ENCODE data around the gene PLLP. TPM values are rescaled to one million over a fixed set of nuclear protein-coding genes. Genes with fewer than 3 reads are reported as not detected.

The PLLP gene
- total RNA-seq, 1 experiment from 2014 or later, result 2.8 TPM

DNA sequence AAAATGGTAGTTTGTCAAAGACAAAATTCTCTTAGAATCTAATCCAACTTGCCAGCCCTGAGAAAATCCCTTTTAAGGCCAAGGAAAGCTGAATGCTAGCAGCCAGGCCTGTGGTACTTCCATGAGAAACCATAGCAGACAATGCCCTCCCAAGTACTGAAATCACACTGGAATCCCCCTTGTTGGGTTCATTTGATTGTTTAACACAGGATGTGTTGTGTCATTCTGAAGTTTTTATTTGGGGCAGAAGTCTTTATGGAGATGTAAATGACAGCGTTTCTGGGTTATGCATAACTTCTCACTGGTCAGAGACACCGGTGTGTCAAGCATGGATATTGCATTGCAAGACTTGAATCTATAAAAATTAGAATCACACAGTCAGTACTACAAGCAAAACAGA is 45.4 kb downstream of the PLLP start:
- no peaks in the 10 kb centered on the region for H4K20me1 ChIP-seq (ENCODE audit: insufficient read depth)
- H3K79me2 ChIP-seq (ENCODE audit: low read depth), result no peaks in the 10 kb centered on the region
- TF ChIP-seq, protein P1, sequence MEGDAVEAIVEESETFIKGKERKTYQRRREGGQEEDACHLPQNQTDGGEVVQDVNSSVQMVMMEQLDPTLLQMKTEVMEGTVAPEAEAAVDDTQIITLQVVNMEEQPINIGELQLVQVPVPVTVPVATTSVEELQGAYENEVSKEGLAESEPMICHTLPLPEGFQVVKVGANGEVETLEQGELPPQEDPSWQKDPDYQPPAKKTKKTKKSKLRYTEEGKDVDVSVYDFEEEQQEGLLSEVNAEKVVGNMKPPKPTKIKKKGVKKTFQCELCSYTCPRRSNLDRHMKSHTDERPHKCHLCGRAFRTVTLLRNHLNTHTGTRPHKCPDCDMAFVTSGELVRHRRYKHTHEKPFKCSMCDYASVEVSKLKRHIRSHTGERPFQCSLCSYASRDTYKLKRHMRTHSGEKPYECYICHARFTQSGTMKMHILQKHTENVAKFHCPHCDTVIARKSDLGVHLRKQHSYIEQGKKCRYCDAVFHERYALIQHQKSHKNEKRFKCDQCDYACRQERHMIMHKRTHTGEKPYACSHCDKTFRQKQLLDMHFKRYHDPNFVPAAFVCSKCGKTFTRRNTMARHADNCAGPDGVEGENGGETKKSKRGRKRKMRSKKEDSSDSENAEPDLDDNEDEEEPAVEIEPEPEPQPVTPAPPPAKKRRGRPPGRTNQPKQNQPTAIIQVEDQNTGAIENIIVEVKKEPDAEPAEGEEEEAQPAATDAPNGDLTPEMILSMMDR (conservative IDR thresholded peaks at IDR 0.05), result no peak
- TF ChIP-seq EZH2 (IDR thresholded peaks at IDR 0.05; ENCODE audit: low read depth), result no peak
- peaks cover 3% of the 10 kb centered on the region for H3K4me1 ChIP-seq (replicated peaks; ENCODE audit: insufficient read depth)
- H2AFZ ChIP-seq, result no peak overlapping the region
- peaks cover 11% of the 10 kb centered on the region; the same call in 1 of the 2 replicates for H3K36me3 ChIP-seq (ENCODE audit: low read depth)
- POLR2A ChIA-PET (ENCODE audit: unreplicated experiment), result no interaction called here
- DNase-seq, result no peak
- CTCF ChIA-PET, result no interaction called here
- H3K4me2 ChIP-seq, result no peak overlapping the region
- no peak overlapping the region for H3K27ac ChIP-seq
- BruUV-seq (replicated peaks), result no TSS peak
- no peaks in the 10 kb centered on the region for H3K9me2 ChIP-seq (ENCODE audit: insufficient read depth)
- no peak overlapping the region for H3K4me3 ChIP-seq
- H3F3A ChIP-seq (ENCODE audit: insufficient read depth, low read depth), result peaks cover 18% of the 10 kb centered on the region
- H3K9me3 ChIP-seq (ENCODE audit: insufficient read depth, low read depth), result no peaks in the 10 kb centered on the region
- no peaks in the 10 kb centered on the region for H3K27me3 ChIP-seq (ENCODE audit: insufficient read depth, low read depth)
- intact Hi-C loops (cut with micrococcal nuclease; ENCODE audit: unreplicated experiment), result no loop called here

DNA sequence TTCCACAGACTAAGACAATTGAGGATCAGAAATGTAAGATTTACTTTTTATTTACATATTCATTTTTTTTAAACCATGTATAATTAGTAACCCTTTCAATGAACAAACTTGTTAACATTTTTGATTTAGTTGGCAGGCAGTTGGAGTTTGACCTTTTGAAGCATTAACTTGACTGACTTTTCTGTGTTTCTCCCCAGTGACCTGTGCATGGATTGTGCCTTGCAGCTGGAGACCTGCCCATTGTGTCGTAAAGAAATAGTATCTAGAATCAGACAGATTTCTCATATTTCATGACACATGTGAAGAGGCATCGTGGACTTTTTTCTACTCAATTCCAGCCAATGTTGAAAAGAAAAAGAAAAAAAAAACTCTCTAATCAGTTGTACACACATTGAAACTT is 45.8 kb downstream of the PLLP start:
- Histone ChIP-seq H3K36me3 (ENCODE audit: low read depth) (peaks cover 11% of the 10 kb centered on the region; the same call in 1 of the 2 replicates), H3K27ac (no peak overlapping the region), H3K4me3 (no peak overlapping the region), H3K27me3 (ENCODE audit: insufficient read depth, low read depth) (no peaks in the 10 kb centered on the region), H2AFZ (no peak overlapping the region), H4K20me1 (ENCODE audit: insufficient read depth) (no peaks in the 10 kb centered on the region), H3K4me2 (no peak overlapping the region), H3F3A (ENCODE audit: insufficient read depth, low read depth) (peaks cover 16% of the 10 kb centered on the region), H3K9me3 (ENCODE audit: insufficient read depth, low read depth) (no peaks in the 10 kb centered on the region), H3K4me1 (replicated peaks; ENCODE audit: insufficient read depth) (no peaks in the 10 kb centered on the region), H3K79me2 (ENCODE audit: low read depth) (no peaks in the 10 kb centered on the region), H3K9me2 (ENCODE audit: insufficient read depth) (no peaks in the 10 kb centered on the region)
- intact Hi-C loops (cut with micrococcal nuclease; ENCODE audit: unreplicated experiment), result no loop called here
- ChIA-PET CTCF (no interaction called here), POLR2A (ENCODE audit: unreplicated experiment) (no interaction called here)
- BruUV-seq (replicated peaks), result no TSS peak
- TF ChIP-seq EZH2 (IDR thresholded peaks at IDR 0.05; ENCODE audit: low read depth), result no peak
- TF ChIP-seq, protein P1 (conservative IDR thresholded peaks at IDR 0.05), result no peak
- DNase-seq, result no peak

DNA sequence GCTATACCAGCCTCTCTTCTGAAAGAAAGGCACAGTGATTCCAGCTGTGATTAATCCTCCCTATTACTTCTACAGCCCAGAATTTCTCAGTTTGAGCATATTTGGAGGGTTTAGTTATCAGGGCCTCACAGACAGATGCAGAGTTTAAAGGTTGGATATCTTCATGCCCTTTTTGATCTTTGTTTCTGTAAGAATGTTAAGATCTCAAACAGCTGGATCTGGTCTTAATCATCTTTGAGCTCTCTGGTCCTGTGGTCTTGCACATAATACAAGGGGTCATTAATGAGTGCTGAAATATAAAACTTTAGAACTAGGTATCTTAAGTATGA is 48.5 kb downstream of the PLLP start:
- POLR2A ChIA-PET (ENCODE audit: unreplicated experiment), result interaction anchor here (0.6 to 0.7 kb wide), 2 partner anchors 15 to 415 kb away, joined by 3 to 4 read pairs; no protein-coding TSS in a partner anchor
- Histone ChIP-seq H2AFZ (no peak overlapping the region), H3K27me3 (ENCODE audit: insufficient read depth, low read depth) (no peaks in the 10 kb centered on the region), H3K4me1 (replicated peaks; ENCODE audit: insufficient read depth) (no peaks in the 10 kb centered on the region), H3K79me2 (ENCODE audit: low read depth) (no peaks in the 10 kb centered on the region), H3F3A (ENCODE audit: insufficient read depth, low read depth) (peaks cover 4% of the 10 kb centered on the region), H4K20me1 (ENCODE audit: insufficient read depth) (no peaks in the 10 kb centered on the region), H3K9me3 (ENCODE audit: insufficient read depth, low read depth) (no peaks in the 10 kb centered on the region), H3K4me2 (no peak overlapping the region), H3K4me3 (no peak overlapping the region), H3K9me2 (ENCODE audit: insufficient read depth) (no peaks in the 10 kb centered on the region), H3K36me3 (ENCODE audit: low read depth) (peaks cover 23% of the 10 kb centered on the region; the same call in 1 of the 2 replicates), H3K27ac (no peak overlapping the region)
- TF ChIP-seq, protein P1 (conservative IDR thresholded peaks at IDR 0.05), result no peak
- no peak for DNase-seq
- CTCF ChIA-PET, result no interaction called here
- intact Hi-C loops (cut with micrococcal nuclease; ENCODE audit: unreplicated experiment), result no loop called here
- no TSS peak for BruUV-seq (replicated peaks)
